ENCODE results near the gene GPX2.

DNA sequence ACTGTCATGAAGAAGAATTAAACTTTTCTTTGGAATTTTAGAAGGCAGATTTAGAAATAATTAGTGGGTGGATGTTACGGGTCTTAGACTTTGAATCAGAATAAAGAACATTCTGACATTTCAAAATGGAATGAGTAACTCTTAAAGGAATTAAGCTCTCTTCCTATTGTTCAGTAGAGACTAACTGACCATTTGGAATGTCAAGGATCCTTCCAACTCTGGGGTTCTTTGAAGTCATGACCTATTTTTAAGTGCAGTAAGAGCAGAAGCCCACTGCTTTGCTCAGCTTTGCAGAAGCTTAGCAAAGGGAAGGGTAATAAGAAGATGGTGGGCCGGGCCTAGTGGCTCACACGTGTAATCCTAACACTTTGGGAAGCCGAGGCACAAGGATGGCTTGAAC lies 24.3 kb downstream of the GPX2 start:
- TF ChIP-seq CTCF (IDR thresholded peaks at IDR 0.05) (no peak), POLR2A (IDR thresholded peaks at IDR 0.05) (no peak)

All from thyroid gland (tissue), 4 donors.